PC-9 (cell line): ENCODE measurements around the gene HLTF. TPM values are rescaled to one million over a fixed set of nuclear protein-coding genes. Genes with fewer than 3 reads are reported as not detected.

Source experiments
- BruUV-seq: library from RNA; stranded (reverse); fragments of 400-500 nt; replicated peaks from 2 replicates; lab custom pipeline; 2021; lab: Mats Ljungman, UMichigan
- CTCF ChIA-PET: fragments of 300-600 bp; sonication (Branson Sonifier 250); formaldehyde crosslinking; loops from one replicate; lab custom pipeline; 2022; ENCODE audit warnings: antibody characterized with exemption; lab: Charles Lee
- POLR2A ChIA-PET: fragments of 300-600 bp; sonication (Branson Sonifier 250); formaldehyde crosslinking; loops from one replicate; lab custom pipeline; 2022; ENCODE audit warnings: antibody characterized with exemption; ENCODE audit not compliant: unreplicated experiment; lab: Charles Lee
- DNase-seq, 2 experiments: peaks; one replicate each; pipeline versions ENCODE4 v3.0.0 to v3.0.0-alpha.2; 2015 to 2022; ENCODE audit warnings: mixed read lengths in 1 of 2
- H2AFZ ChIP-seq: fragments of 200-600 bp; sonication (generic); 2 replicates; pipeline ENCODE4 v1.8.1; 2017; ENCODE audit warnings: antibody characterized with exemption
- H3F3A ChIP-seq: fragments of 200-600 bp; sonication (generic); 2 replicates; pipeline ENCODE4 v1.8.1; 2017; ENCODE audit warnings: antibody characterized with exemption, mild to moderate bottlenecking, low read depth; ENCODE audit not compliant: insufficient read depth
- H3K27ac ChIP-seq: fragments of 200-600 bp; sonication (generic); 2 replicates; pipeline ENCODE4 v1.6.1; 2016; ENCODE audit warnings: mixed run types
- H3K27me3 ChIP-seq: fragments of 200-600 bp; sonication (generic); 2 replicates; pipeline ENCODE4 v1.6.1; 2016; ENCODE audit warnings: low read depth, mixed run types; ENCODE audit not compliant: insufficient read depth
- H3K36me3 ChIP-seq: fragments of 200-600 bp; sonication (generic); 2 replicates; pipeline ENCODE4 v1.6.1; 2016; ENCODE audit warnings: low read depth, mixed run types
- H3K4me1 ChIP-seq: fragments of 200-600 bp; sonication (generic); replicated peaks from 2 replicates; pipeline ENCODE4 v1.6.1; 2016; ENCODE audit warnings: mixed run types; ENCODE audit not compliant: insufficient read depth
- H3K4me2 ChIP-seq: fragments of 200-600 bp; sonication (generic); 2 replicates; pipeline ENCODE4 v1.6.1; 2017; ENCODE audit warnings: mixed run types
- H3K4me3 ChIP-seq: fragments of 200-600 bp; sonication (generic); 2 replicates; pipeline ENCODE4 v1.6.1; 2016; ENCODE audit warnings: mixed run types
- H3K79me2 ChIP-seq: fragments of 200-600 bp; sonication (generic); 2 replicates; pipeline ENCODE4 v1.6.1; 2017; ENCODE audit warnings: low read depth, mixed run types
- H3K9me2 ChIP-seq: fragments of 200-600 bp; sonication (generic); 2 replicates; pipeline ENCODE4 v1.8.1; 2017; ENCODE audit warnings: mild to moderate bottlenecking; ENCODE audit not compliant: insufficient read depth
- H3K9me3 ChIP-seq: fragments of 200-600 bp; sonication (generic); 2 replicates; pipeline ENCODE4 v1.8.1; 2016; ENCODE audit warnings: low read depth; ENCODE audit not compliant: insufficient read depth
- H4K20me1 ChIP-seq: fragments of 200-600 bp; sonication (generic); 2 replicates; pipeline ENCODE4 v1.8.1; 2017; ENCODE audit not compliant: insufficient read depth
- CTCF ChIP-seq: fragments of 200-600 bp; sonication (generic); conservative IDR thresholded peaks from 2 replicates; pipeline ENCODE4 v1.6.1; 2017; ENCODE audit warnings: mixed run types, antibody characterized with exemption, mild to moderate bottlenecking, moderate library complexity
- EZH2 ChIP-seq: fragments of 200-600 bp; sonication (generic); IDR thresholded peaks from 2 replicates; pipeline ENCODE4 v1.8.0; 2017; ENCODE audit warnings: antibody characterized with exemption, low read depth
- intact Hi-C: fragments of 100-400 bp; cut with micrococcal nuclease; formaldehyde crosslinking; loops from one replicate; pipeline ENCODE4 v1.10.0; 2022; ENCODE audit not compliant: unreplicated experiment
- total RNA-seq: library from RNA; stranded (reverse); gene quantifications from 2 replicates; pipeline ENCODE4 v1.2.3, GENCODE V29; 2021

The HLTF gene
- total RNA-seq, 1 experiment from 2014 or later: 38.3 TPM

- H2AFZ ChIP-seq: no peak overlapping the region
- DNase-seq: no peak
- H4K20me1 ChIP-seq: no peaks in the 10 kb centered on the region
- H3K4me3 ChIP-seq: no peak overlapping the region
- BruUV-seq: no TSS peak
- no peaks in the 10 kb centered on the region for H3K9me2 ChIP-seq
- no peaks in the 10 kb centered on the region for H3K79me2 ChIP-seq
- H3K4me2 ChIP-seq: no peak overlapping the region
- CTCF ChIA-PET: no interaction called here
- no peaks in the 10 kb centered on the region for H3K27me3 ChIP-seq
- POLR2A ChIA-PET: interaction anchor here (0.5 kb wide), 1 partner anchor 22 kb away, joined by 3 read pairs; no protein-coding TSS in a partner anchor
- peaks cover 3% of the 10 kb centered on the region; the same call in 1 of the 2 replicates for H3F3A ChIP-seq
- H3K9me3 ChIP-seq: no peaks in the 10 kb centered on the region
- intact Hi-C loops: no loop called here
- H3K4me1 ChIP-seq: peaks cover 10% of the 10 kb centered on the region
- TF ChIP-seq EZH2: no peak
- TF ChIP-seq CTCF: no peak
- H3K36me3 ChIP-seq: peaks cover 21% of the 10 kb centered on the region; the same call in 1 of the 2 replicates
- H3K27ac ChIP-seq: peak overlapping the region; percentile 64; the same call in 1 of the 2 replicates
Measured at GRCh38 chr3:149044339-149045083, 41.8 kb downstream of the HLTF start.

- no TSS peak for BruUV-seq
- H3K4me2 ChIP-seq: no peak overlapping the region
Measured at GRCh38 chr3:149042789-149043386, 43.4 kb downstream of the HLTF start.

More at GRCh38 chr3:149042789-149043386, 43.4 kb downstream of the HLTF start:
- H3K4me1 ChIP-seq: peaks cover 10% of the 10 kb centered on the region
- POLR2A ChIA-PET: interaction anchor here (0.5 to 1.0 kb wide), 5 partner anchors 40 to 1521 kb away, joined by 3 to 6 read pairs (median 5); no protein-coding TSS in a partner anchor
- H3K36me3 ChIP-seq: peaks cover 31% of the 10 kb centered on the region
- H4K20me1 ChIP-seq: no peaks in the 10 kb centered on the region
- no peak for DNase-seq
- peak overlapping the region; percentile 64 for H3K27ac ChIP-seq
- H3K9me2 ChIP-seq: no peaks in the 10 kb centered on the region
- no peaks in the 10 kb centered on the region for H3K27me3 ChIP-seq
- intact Hi-C loops: no loop called here
- H3K4me3 ChIP-seq: no peak overlapping the region
- no peak for TF ChIP-seq EZH2
- TF ChIP-seq CTCF: no peak
- CTCF ChIA-PET: no interaction called here
- H2AFZ ChIP-seq: no peak overlapping the region
- H3F3A ChIP-seq: peaks cover 3% of the 10 kb centered on the region; the same call in 1 of the 2 replicates
- H3K9me3 ChIP-seq: no peaks in the 10 kb centered on the region
- H3K79me2 ChIP-seq: no peaks in the 10 kb centered on the region
